SK-N-MC (cell line): ENCODE data around the gene REEP3.

Experiments used
- EZH2 ChIP-seq: fragments of 200-600 bp; sonication (generic); IDR thresholded peaks from one replicate; pipeline ENCODE4 v1.6.1; 2017; ENCODE audit warnings: antibody characterized with exemption
- POLR2AphosphoS5 ChIP-seq: IDR thresholded peaks from 2 replicates; pipeline ENCODE4 v1.6.1; 2012; ENCODE audit warnings: mild to moderate bottlenecking, low read depth, low read length, borderline replicate concordance

GRCh38 chr10:63522277-63522687, 1.1 kb downstream of the REEP3 start:
- no peak for TF ChIP-seq POLR2AphosphoS5
- TF ChIP-seq EZH2 = no peak
